Fibroblast of lung (primary cell): Measurements from ENCODE around the gene UPK1A.

Experiments
- EZH2 ChIP-seq: IDR thresholded peaks from 2 replicates; pipeline ENCODE4 v1.5.1; 2012; ENCODE audit warnings: low read length, control low read depth, mild to moderate bottlenecking; ENCODE audit errors: missing control alignments
- TF ChIP-seq, protein P1 (sequence below), 2 donors: IDR thresholded peaks in 1 of 2; conservative IDR thresholded peaks in 1 of 2; 1 replicate in 1 of 2; 2 replicates in 1 of 2; pipeline ENCODE4 v1.5.1; 2011 to 2012; ENCODE audit warnings: low read length in 2 of 2, control low read depth in 1 of 2, inconsistent platforms in 1 of 2, low read depth in 1 of 2, mild to moderate bottlenecking in 1 of 2

GRCh38 chr19:35721374-35721773, 55.1 kb downstream of the UPK1A start:
- TF ChIP-seq, protein P1, sequence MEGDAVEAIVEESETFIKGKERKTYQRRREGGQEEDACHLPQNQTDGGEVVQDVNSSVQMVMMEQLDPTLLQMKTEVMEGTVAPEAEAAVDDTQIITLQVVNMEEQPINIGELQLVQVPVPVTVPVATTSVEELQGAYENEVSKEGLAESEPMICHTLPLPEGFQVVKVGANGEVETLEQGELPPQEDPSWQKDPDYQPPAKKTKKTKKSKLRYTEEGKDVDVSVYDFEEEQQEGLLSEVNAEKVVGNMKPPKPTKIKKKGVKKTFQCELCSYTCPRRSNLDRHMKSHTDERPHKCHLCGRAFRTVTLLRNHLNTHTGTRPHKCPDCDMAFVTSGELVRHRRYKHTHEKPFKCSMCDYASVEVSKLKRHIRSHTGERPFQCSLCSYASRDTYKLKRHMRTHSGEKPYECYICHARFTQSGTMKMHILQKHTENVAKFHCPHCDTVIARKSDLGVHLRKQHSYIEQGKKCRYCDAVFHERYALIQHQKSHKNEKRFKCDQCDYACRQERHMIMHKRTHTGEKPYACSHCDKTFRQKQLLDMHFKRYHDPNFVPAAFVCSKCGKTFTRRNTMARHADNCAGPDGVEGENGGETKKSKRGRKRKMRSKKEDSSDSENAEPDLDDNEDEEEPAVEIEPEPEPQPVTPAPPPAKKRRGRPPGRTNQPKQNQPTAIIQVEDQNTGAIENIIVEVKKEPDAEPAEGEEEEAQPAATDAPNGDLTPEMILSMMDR (conservative IDR thresholded peaks at IDR 0.05 in 1 of 2, IDR thresholded peaks at IDR 0.05 in 1 of 2; ENCODE audit: low read depth in 1 of 2, low read length in 2 of 2) = no peak
- TF ChIP-seq EZH2 = no peak
